H9 (cell line): ENCODE data around the gene HSDL2. TPM values are rescaled to one million over a fixed set of nuclear protein-coding genes. Genes with fewer than 3 reads are reported as not detected.

Experiments used
- DNase-seq: peaks from one replicate; pipeline ENCODE4 v3.0.0-alpha.2; 2017
- H2AFZ ChIP-seq: one replicate; pipeline ENCODE4 v1.6.1; 2013; ENCODE audit warnings: mild to moderate bottlenecking, low read length, control low read depth, moderate library complexity
- H2AK5ac ChIP-seq: 2 replicates; pipeline ENCODE4 v1.6.1; 2013; ENCODE audit warnings: low read length, control low read depth, mixed read lengths; ENCODE audit not compliant: insufficient read length
- H2BK120ac ChIP-seq: one replicate; pipeline ENCODE4 v1.6.1; 2013; ENCODE audit warnings: low read depth, mild to moderate bottlenecking, low read length, control low read depth, inconsistent platforms; ENCODE audit not compliant: poor library complexity, severe bottlenecking
- H2BK12ac ChIP-seq: 2 replicates; pipeline ENCODE4 v1.6.1; 2013; ENCODE audit warnings: low read length, control low read depth, mixed read lengths, low read depth; ENCODE audit not compliant: insufficient read length
- H2BK15ac ChIP-seq: 2 replicates; pipeline ENCODE4 v1.6.1; 2013; ENCODE audit warnings: low read depth, low read length, control low read depth
- H2BK20ac ChIP-seq: one replicate; pipeline ENCODE4 v1.6.1; 2013; ENCODE audit warnings: low read depth, mild to moderate bottlenecking, low read length, control low read depth, inconsistent platforms; ENCODE audit not compliant: poor library complexity, severe bottlenecking
- H2BK5ac ChIP-seq: 2 replicates; pipeline ENCODE4 v1.6.1; 2013; ENCODE audit warnings: low read length, control low read depth, mixed read lengths; ENCODE audit not compliant: insufficient read length
- H3K14ac ChIP-seq: 2 replicates; pipeline ENCODE4 v1.6.1; 2013; ENCODE audit warnings: low read length, control low read depth; ENCODE audit not compliant: insufficient read depth
- H3K18ac ChIP-seq: 2 replicates; pipeline ENCODE4 v1.6.1; 2013; ENCODE audit warnings: low read depth, mild to moderate bottlenecking, mixed read lengths, low read length, control low read depth; ENCODE audit not compliant: insufficient read length
- H3K23ac ChIP-seq: 2 replicates; pipeline ENCODE4 v1.6.1; 2013; ENCODE audit warnings: low read length, control low read depth, mixed read lengths, low read depth; ENCODE audit not compliant: insufficient read length
- H3K23me2 ChIP-seq: 2 replicates; pipeline ENCODE4 v1.6.1; 2013; ENCODE audit warnings: low read depth, mild to moderate bottlenecking, mixed read lengths, low read length, control low read depth; ENCODE audit not compliant: insufficient read length, poor library complexity, severe bottlenecking
- H3K27ac ChIP-seq: 2 replicates; pipeline ENCODE4 v1.5.1; 2013; ENCODE audit warnings: low read length, control low read depth, mixed read lengths, low read depth; ENCODE audit not compliant: insufficient read length
- H3K27me3 ChIP-seq: 2 replicates; pipeline ENCODE4 v1.6.1; 2013; ENCODE audit warnings: low read length, control low read depth, inconsistent platforms; ENCODE audit not compliant: insufficient read depth
- H3K4ac ChIP-seq: 2 replicates; pipeline ENCODE4 v1.6.1; 2013; ENCODE audit warnings: low read depth, mild to moderate bottlenecking, control low read depth, inconsistent platforms, low read length, moderate library complexity
- H3K4me1 ChIP-seq: 2 replicates; pipeline ENCODE4 v1.6.1; 2013; ENCODE audit warnings: low read length, control low read depth, inconsistent platforms; ENCODE audit not compliant: insufficient read depth
- H3K4me2 ChIP-seq: 2 replicates; pipeline ENCODE4 v1.6.1; 2013; ENCODE audit warnings: low read length, control low read depth, mixed read lengths; ENCODE audit not compliant: insufficient read length, insufficient read depth
- H3K56ac ChIP-seq: 2 replicates; pipeline ENCODE4 v1.6.1; 2013; ENCODE audit warnings: low read depth, mild to moderate bottlenecking, mixed read lengths, low read length, control low read depth; ENCODE audit not compliant: insufficient read length
- H3K79me1 ChIP-seq: 2 replicates; pipeline ENCODE4 v1.6.1; 2013; ENCODE audit warnings: low read depth, mild to moderate bottlenecking, moderate library complexity, low read length, control low read depth, inconsistent platforms; ENCODE audit not compliant: insufficient read depth, poor library complexity, severe bottlenecking
- H3K79me2 ChIP-seq: 2 replicates; pipeline ENCODE4 v1.6.1; 2013; ENCODE audit warnings: low read length, control low read depth, inconsistent platforms; ENCODE audit not compliant: insufficient read depth
- H3K9ac ChIP-seq: 2 replicates; pipeline ENCODE4 v1.6.1; 2013; ENCODE audit warnings: low read length, control low read depth, mixed read lengths; ENCODE audit not compliant: insufficient read length; ENCODE audit errors: extremely low read depth
- H3K9me3 ChIP-seq: one replicate; pipeline ENCODE4 v1.6.1; 2013; ENCODE audit warnings: low read depth, low read length, inconsistent platforms; ENCODE audit not compliant: control insufficient read depth
- H3T11ph ChIP-seq: one replicate; pipeline ENCODE4 v1.6.1; 2013; ENCODE audit warnings: mild to moderate bottlenecking, low read length, control low read depth, inconsistent platforms
- H4K20me1 ChIP-seq: one replicate; pipeline ENCODE4 v1.6.1; 2013; ENCODE audit not compliant: control insufficient read depth, insufficient read length, insufficient read depth
- H4K5ac ChIP-seq: 2 replicates; pipeline ENCODE4 v1.6.1; 2013; ENCODE audit warnings: low read depth, mild to moderate bottlenecking, mixed read lengths, low read length, control low read depth; ENCODE audit not compliant: insufficient read length
- H4K8ac ChIP-seq: replicated peaks from 2 replicates; pipeline ENCODE4 v1.6.1; 2013; ENCODE audit warnings: low read length, control low read depth, mixed read lengths, low read depth; ENCODE audit not compliant: insufficient read length
- H4K91ac ChIP-seq: 2 replicates; pipeline ENCODE4 v1.6.1; 2013; ENCODE audit warnings: low read depth, mild to moderate bottlenecking, moderate library complexity, mixed read lengths, low read length, control low read depth; ENCODE audit not compliant: insufficient read length
- H3K27ac Mint-ChIP-seq, 3 experiments: 2 replicates in 2 of 3; 3 replicates in 1 of 3; pipeline ENCODE4 v1.8.0; 2020 to 2021; ENCODE audit warnings: mixed read lengths in 3 of 3, mild to moderate bottlenecking in 1 of 3, moderate library complexity in 1 of 3
- H3K27me3 Mint-ChIP-seq: 2 replicates; pipeline ENCODE4 v1.8.0; 2021; ENCODE audit warnings: low read depth, mild to moderate bottlenecking, moderate library complexity, mixed read lengths
- H3K36me3 Mint-ChIP-seq, 3 experiments: 2 replicates in 2 of 3; 3 replicates in 1 of 3; pipeline ENCODE4 v1.8.0; 2020 to 2021; ENCODE audit warnings: low read depth in 3 of 3, mixed read lengths in 3 of 3; ENCODE audit not compliant: insufficient read depth in 1 of 3
- H3K4me1 Mint-ChIP-seq, 2 experiments: 2 replicates each; pipeline ENCODE4 v1.8.0; 2020; ENCODE audit warnings: mixed read lengths in 2 of 2
- H3K4me3 Mint-ChIP-seq, 2 experiments: 2 replicates in 1 of 2; 3 replicates in 1 of 2; pipeline ENCODE4 v1.8.0; 2020 to 2021; ENCODE audit warnings: mild to moderate bottlenecking in 2 of 2, mixed read lengths in 2 of 2, moderate library complexity in 1 of 2
- H3K9me3 Mint-ChIP-seq, 2 experiments: 2 replicates in 1 of 2; 3 replicates in 1 of 2; pipeline ENCODE4 v1.8.0; 2020; ENCODE audit warnings: mild to moderate bottlenecking in 2 of 2, mixed read lengths in 2 of 2, moderate library complexity in 1 of 2
- WGBS: extraction: QIAGEN DNeasy Blood & Tissue Kit; methylation state at CpG from one replicate; pipeline ENCODE4 v1.1.7; 2013; ENCODE audit warnings: missing lambda C conversion rate, low lambda C conversion rate, mixed read lengths; ENCODE audit not compliant: insufficient read length; ENCODE audit errors: extremely low coverage; 5-methylcytosine and 5-hydroxymethylcytosine counted together
- total RNA-seq: library from RNA; stranded (reverse); gene quantifications from 2 replicates; pipeline ENCODE4 v1.2.1, GENCODE V29; 2021
- TF ChIP-seq, protein P1 (sequence below): fragments of 200-600 bp; sonication (generic); conservative IDR thresholded peaks from 3 replicates; pipeline ENCODE4 v1.8.0; 2021; ENCODE audit warnings: antibody characterized with exemption, mild to moderate bottlenecking

HSDL2 gene
- total RNA-seq, 1 experiment from 2014 or later, result 16.6 TPM

DNA sequence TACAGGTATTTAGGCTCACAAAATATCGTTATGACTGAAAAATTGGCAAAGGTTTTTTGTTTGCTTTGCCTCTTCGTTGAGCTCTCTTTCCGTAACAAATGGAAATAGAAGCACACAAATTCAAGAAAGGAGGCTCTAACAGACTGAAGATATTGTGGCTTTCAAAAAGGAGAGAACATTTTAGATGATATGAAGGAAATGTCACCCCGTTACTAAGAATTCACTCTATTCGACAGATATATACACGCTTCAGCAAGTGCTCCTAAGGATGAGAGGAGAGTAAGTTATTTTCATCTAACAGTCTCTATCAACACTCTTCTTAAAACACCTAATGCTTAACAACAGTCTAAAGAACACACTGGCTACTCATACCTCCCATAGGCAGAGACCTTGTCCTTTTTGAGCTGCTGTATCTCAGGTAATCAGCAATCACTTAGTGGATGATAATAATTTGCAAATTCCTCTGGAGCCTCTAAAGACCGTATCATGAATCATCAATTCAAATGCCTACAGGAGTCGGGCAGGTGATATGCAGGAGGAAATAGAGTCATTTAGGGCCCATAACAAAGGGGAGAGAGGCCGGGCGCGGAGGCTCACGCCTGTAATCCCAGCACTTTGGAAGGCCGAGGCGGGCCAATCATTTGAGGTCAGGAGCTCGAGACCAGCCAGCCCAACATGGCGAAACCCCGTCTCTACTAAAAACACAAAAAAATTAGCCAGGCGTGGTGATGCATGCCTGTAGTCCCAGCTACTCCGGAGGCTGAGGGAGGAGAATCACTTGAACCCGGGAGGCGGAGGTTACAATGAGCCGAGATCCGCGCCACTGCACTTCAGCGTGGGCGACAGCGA, 1.4 kb upstream of the HSDL2 start:
- Histone ChIP-seq H2BK12ac (no peak overlapping the region), H3K4me2 (peak overlapping the region; percentile 87), H2BK120ac (no peak overlapping the region), H3K79me1 (no peaks in the 10 kb centered on the region), H3K23ac (no peak overlapping the region), H3K18ac (no peak overlapping the region), H4K5ac (no peak overlapping the region), H3K14ac (no peak overlapping the region), H2AK5ac (no peak overlapping the region), H4K91ac (no peak overlapping the region), H3K27ac (no peak overlapping the region), H3K79me2 (0 out of 2 replicates have a peak, but pooled peaks cover 1% of the 10 kb centered on the region), H2BK20ac (no peak overlapping the region), H3K4me1 (no peaks in the 10 kb centered on the region; the same call in 1 of the 2 replicates), H4K8ac (no peak overlapping the region), H3K56ac (no peak overlapping the region), H3K4ac (no peak overlapping the region), H4K20me1 (no peaks in the 10 kb centered on the region), H3K9ac (no peak overlapping the region), H2AFZ (no peak overlapping the region), H3K23me2 (peaks cover 10% of the 10 kb centered on the region), H2BK15ac (no peak overlapping the region), H3K27me3 (no peaks in the 10 kb centered on the region), H2BK5ac (no peak overlapping the region), H3K9me3 (no peaks in the 10 kb centered on the region), H3T11ph (no peak overlapping the region)
- H3K27ac Mint-ChIP-seq, result peak overlapping the region in 1 of 3 experiments; percentile 99; a peak in 1 of 7 replicates
- TF ChIP-seq, protein P1, sequence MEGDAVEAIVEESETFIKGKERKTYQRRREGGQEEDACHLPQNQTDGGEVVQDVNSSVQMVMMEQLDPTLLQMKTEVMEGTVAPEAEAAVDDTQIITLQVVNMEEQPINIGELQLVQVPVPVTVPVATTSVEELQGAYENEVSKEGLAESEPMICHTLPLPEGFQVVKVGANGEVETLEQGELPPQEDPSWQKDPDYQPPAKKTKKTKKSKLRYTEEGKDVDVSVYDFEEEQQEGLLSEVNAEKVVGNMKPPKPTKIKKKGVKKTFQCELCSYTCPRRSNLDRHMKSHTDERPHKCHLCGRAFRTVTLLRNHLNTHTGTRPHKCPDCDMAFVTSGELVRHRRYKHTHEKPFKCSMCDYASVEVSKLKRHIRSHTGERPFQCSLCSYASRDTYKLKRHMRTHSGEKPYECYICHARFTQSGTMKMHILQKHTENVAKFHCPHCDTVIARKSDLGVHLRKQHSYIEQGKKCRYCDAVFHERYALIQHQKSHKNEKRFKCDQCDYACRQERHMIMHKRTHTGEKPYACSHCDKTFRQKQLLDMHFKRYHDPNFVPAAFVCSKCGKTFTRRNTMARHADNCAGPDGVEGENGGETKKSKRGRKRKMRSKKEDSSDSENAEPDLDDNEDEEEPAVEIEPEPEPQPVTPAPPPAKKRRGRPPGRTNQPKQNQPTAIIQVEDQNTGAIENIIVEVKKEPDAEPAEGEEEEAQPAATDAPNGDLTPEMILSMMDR, result no peak
- WGBS, result no CpG with 5 or more reads among the region's 27 CpGs
- peak; percentile 36 for DNase-seq
- peaks cover 0 to 6% (median 4%) of the 10 kb centered on the region in 3 experiments; a peak in 6 of 7 replicates for H3K36me3 Mint-ChIP-seq
- H3K27me3 Mint-ChIP-seq, result no peaks in the 10 kb centered on the region
- H3K4me3 Mint-ChIP-seq, result peak overlapping the region; percentile 92 to 93
- no peaks in the 10 kb centered on the region; a peak in 2 of 5 replicates for H3K9me3 Mint-ChIP-seq
- H3K4me1 Mint-ChIP-seq, result peaks cover 25 to 29% of the 10 kb centered on the region in 2 experiments
